Uterus (tissue), 4 donors: ENCODE data around the gene AOAH. TPM values are rescaled to one million over a fixed set of nuclear protein-coding genes. Genes with fewer than 3 reads are reported as not detected.

Source experiments
- DNase-seq, 2 donors: peaks; one replicate each; pipeline ENCODE4 v3.0.0-alpha.2; 2019 to 2020
- H3K27ac ChIP-seq, 2 donors: fragments of 200-600 bp; sonication (generic); 1 replicate in 1 of 2; 2 replicates in 1 of 2; pipeline ENCODE4 v1.5.1; 2016 to 2018
- H3K27me3 ChIP-seq, 2 donors: fragments of 200-600 bp; sonication (generic); one replicate each; pipeline ENCODE4 v1.5.1; 2018 to 2019; ENCODE audit warnings: control low read depth in 1 of 2
- H3K36me3 ChIP-seq, 2 donors: fragments of 200-600 bp; sonication (generic); one replicate each; pipeline ENCODE4 v1.5.1; 2019; ENCODE audit warnings: control low read depth in 1 of 2
- H3K4me1 ChIP-seq, 2 donors: fragments of 200-600 bp; sonication (generic); one replicate each; pipeline ENCODE4 v1.5.1; 2018 to 2019; ENCODE audit warnings: control low read depth in 1 of 2
- H3K4me3 ChIP-seq, 2 donors: fragments of 200-600 bp; sonication (generic); 1 replicate in 1 of 2; 2 replicates in 1 of 2; pipeline ENCODE4 v1.5.1; 2018 to 2019; ENCODE audit warnings: mild to moderate bottlenecking in 1 of 2
- H3K9me3 ChIP-seq, 2 donors: fragments of 200-600 bp; sonication (generic); one replicate each; pipeline ENCODE4 v1.5.1; 2019; ENCODE audit warnings: control low read depth in 1 of 2
- CTCF ChIP-seq, 4 experiments: fragments of 200-600 bp in 2 of 4; fragments of 450-650 bp in 2 of 4; sonication (generic) in 2 of 4; IDR thresholded peaks; one replicate each; pipeline ENCODE4 v1.5.1; 2016 to 2019; ENCODE audit warnings: antibody characterized with exemption in 4 of 4, mild to moderate bottlenecking in 2 of 4, moderate library complexity in 1 of 4
- POLR2A ChIP-seq, 2 donors: fragments of 450-650 bp; IDR thresholded peaks; one replicate each; pipeline ENCODE4 v1.6.1; 2016; ENCODE audit warnings: antibody characterized with exemption in 2 of 2, mild to moderate bottlenecking in 1 of 2, moderate library complexity in 1 of 2
- intact Hi-C: fragments of 100-400 bp; cut with DNase I; formaldehyde crosslinking; loops from one replicate; pipeline ENCODE4 v1.15.1; 2023; ENCODE audit warnings: low total_unique reads
- total RNA-seq, 4 donors: library from RNA; depleted of rRNA in 3 of 4; stranded (reverse); fragments of >200 nt in 3 of 4; gene quantifications; one replicate each; pipeline versions ENCODE4 v1.1.0 to v1.2.4, GENCODE V29; 2014 to 2023
- donor health status: DM: yes; HTN: yes; CAD: no.

Gene AOAH
- total RNA-seq, 4 donors from 2014 or later = 5.5 to 60.9 (median 8.6) TPM

GRCh38 chr7:36746347-36746746 lies 22.1 kb upstream of the AOAH start:
- no peak for DNase-seq
- TF ChIP-seq CTCF (IDR thresholded peaks at IDR 0.05) (no peak), POLR2A (IDR thresholded peaks at IDR 0.05) (no peak)

GRCh38 chr7:36742911-36743775 lies 18.8 kb upstream of the AOAH start:
- H3K36me3 ChIP-seq = no peaks in the 10 kb centered on the region
- no peaks in the 10 kb centered on the region for H3K9me3 ChIP-seq
- no peak overlapping the region for H3K4me3 ChIP-seq
- no peaks in the 10 kb centered on the region for H3K27me3 ChIP-seq
- DNase-seq = no peak
- no peak overlapping the region for H3K27ac ChIP-seq
- H3K4me1 ChIP-seq = no peaks in the 10 kb centered on the region
- intact Hi-C loops = no loop called here
- TF ChIP-seq POLR2A (IDR thresholded peaks at IDR 0.05) = no peak
- no peak for TF ChIP-seq CTCF (IDR thresholded peaks at IDR 0.05)

More at GRCh38 chr7:36746347-36746746, 22.1 kb upstream of the AOAH start:
- no peaks in the 10 kb centered on the region for H3K4me1 ChIP-seq
- intact Hi-C loops = no loop called here
- H3K27ac ChIP-seq = no peak overlapping the region
- H3K4me3 ChIP-seq = no peak overlapping the region
- H3K27me3 ChIP-seq = no peaks in the 10 kb centered on the region
- H3K9me3 ChIP-seq = no peaks in the 10 kb centered on the region
- H3K36me3 ChIP-seq = no peaks in the 10 kb centered on the region

- Histone ChIP-seq H3K27ac (no peak overlapping the region), H3K9me3 (no peaks in the 10 kb centered on the region), H3K27me3 (no peaks in the 10 kb centered on the region), H3K4me1 (no peaks in the 10 kb centered on the region), H3K4me3 (no peak overlapping the region), H3K36me3 (no peaks in the 10 kb centered on the region)
- TF ChIP-seq POLR2A (IDR thresholded peaks at IDR 0.05) = no peak
- TF ChIP-seq CTCF (IDR thresholded peaks at IDR 0.05) = no peak
- intact Hi-C loops = no loop called here
- DNase-seq = no peak
These were observed 17.6 kb upstream of the AOAH start for GRCh38 chr7:36741866-36742265.

- no peaks in the 10 kb centered on the region for H3K27me3 ChIP-seq
- no peaks in the 10 kb centered on the region for H3K36me3 ChIP-seq
- H3K27ac ChIP-seq = no peak overlapping the region
- H3K9me3 ChIP-seq = no peaks in the 10 kb centered on the region
- TF ChIP-seq POLR2A (IDR thresholded peaks at IDR 0.05) (no peak), CTCF (IDR thresholded peaks at IDR 0.05) (no peak)
- no peak for DNase-seq
- intact Hi-C loops = no loop called here
- H3K4me1 ChIP-seq = no peaks in the 10 kb centered on the region
- no peak overlapping the region for H3K4me3 ChIP-seq
These were observed 15.1 kb upstream of the AOAH start for GRCh38 chr7:36739351-36739750.

GRCh38 chr7:36736899-36737211 lies 12.6 kb upstream of the AOAH start:
- no peaks in the 10 kb centered on the region for H3K9me3 ChIP-seq
- H3K27me3 ChIP-seq = no peaks in the 10 kb centered on the region
- TF ChIP-seq CTCF (IDR thresholded peaks at IDR 0.05) (no peak), POLR2A (IDR thresholded peaks at IDR 0.05) (no peak)
- H3K27ac ChIP-seq = no peak overlapping the region
- no peak overlapping the region for H3K4me3 ChIP-seq
- no peak for DNase-seq
- intact Hi-C loops = no loop called here
- H3K36me3 ChIP-seq = no peaks in the 10 kb centered on the region
- no peaks in the 10 kb centered on the region for H3K4me1 ChIP-seq
